Breast epithelium (tissue), 4 donors: Measurements from ENCODE around the gene TIMD4. TPM values are rescaled to one million over a fixed set of nuclear protein-coding genes. Genes with fewer than 3 reads are reported as not detected.

ENCODE experiments used
- DNase-seq, 2 donors: peaks; one replicate each; pipeline ENCODE4 v3.0.0-alpha.2; 2019; ENCODE audit warnings: low spot score in 2 of 2
- H3K27ac ChIP-seq, 2 donors: fragments of 200-600 bp; sonication (generic) in 1 of 2; one replicate each; pipeline ENCODE4 v1.5.1; 2016 to 2019; ENCODE audit warnings: mild to moderate bottlenecking in 1 of 2
- H3K27me3 ChIP-seq, 2 donors: fragments of 200-600 bp; sonication (generic) in 1 of 2; one replicate each; pipeline versions ENCODE4 v1.5.1 to v1.6.0; 2017 to 2019; ENCODE audit warnings: control low read depth in 1 of 2, mild to moderate bottlenecking in 1 of 2
- H3K36me3 ChIP-seq: fragments of 200-600 bp; one replicate; pipeline ENCODE4 v1.5.1; 2019
- H3K4me1 ChIP-seq, 2 donors: fragments of 200-600 bp; sonication (generic); one replicate each; pipeline ENCODE4 v1.5.1; 2016 to 2019; ENCODE audit warnings: control low read depth in 1 of 2
- H3K4me3 ChIP-seq, 3 donors: fragments of 200-600 bp; sonication (generic); 1 replicate in 2 of 3; 2 replicates in 1 of 3; pipeline ENCODE4 v1.5.1; 2016 to 2019; ENCODE audit warnings: mild to moderate bottlenecking in 3 of 3, moderate library complexity in 2 of 3
- H3K9me3 ChIP-seq, 2 donors: fragments of 200-600 bp; sonication (generic) in 1 of 2; one replicate each; pipeline ENCODE4 v1.5.1; 2016 to 2019; ENCODE audit warnings: control low read depth in 1 of 2
- POLR2A ChIP-seq: fragments of 450-650 bp; IDR thresholded peaks from one replicate; pipeline ENCODE4 v1.6.1; 2016; ENCODE audit warnings: antibody characterized with exemption, mild to moderate bottlenecking, moderate library complexity
- POLR2AphosphoS5 ChIP-seq, 3 donors: sonication (generic); formaldehyde crosslinking; IDR thresholded peaks; one replicate each; pipeline ENCODE4 v1.6.1; 2017; ENCODE audit warnings: antibody characterized with exemption in 3 of 3
- intact Hi-C: fragments of 100-400 bp; cut with DNase I; formaldehyde crosslinking; loops from one replicate; pipeline ENCODE4 v1.15.1; 2023; ENCODE audit warnings: low total_unique reads
- total RNA-seq, 3 donors: library from RNA; depleted of rRNA; stranded (reverse); fragments of >200 nt; gene quantifications; one replicate each; pipeline ENCODE4 v1.1.0, GENCODE V29; 2016
- TF ChIP-seq, protein P1 (sequence below), 3 donors: fragments of 450-650 bp; IDR thresholded peaks; one replicate each; pipeline ENCODE4 v1.5.1; 2016 to 2017; ENCODE audit warnings: antibody characterized with exemption in 3 of 3, mild to moderate bottlenecking in 3 of 3, moderate library complexity in 3 of 3

The TIMD4 gene
- 1 to 10 TPM in 1 of 3 donors, under 1 TPM in 1, not detected in 1; 0.88 to 2.4 TPM for total RNA-seq

DNA sequence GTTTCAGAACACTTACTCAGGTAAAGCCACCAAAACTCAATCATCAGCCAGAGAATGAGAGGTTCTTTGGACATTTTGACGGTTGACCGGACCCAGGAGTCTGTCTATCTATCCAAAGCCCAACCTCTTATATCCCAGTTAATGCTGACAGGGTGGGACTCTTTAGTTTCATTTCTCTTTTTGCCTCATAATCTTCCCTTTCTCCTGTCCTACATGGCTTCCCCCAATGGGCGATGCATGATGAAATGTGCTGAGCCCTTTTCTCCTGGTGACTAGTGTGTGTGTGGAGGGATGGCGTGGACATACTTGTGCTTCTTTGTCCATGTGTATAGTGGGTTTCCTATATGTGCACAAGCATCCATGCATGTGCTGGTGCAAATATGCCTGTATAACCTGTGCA lies at the start of gene TIMD4:
TIMD4 (minus strand) TSS at position 102 of the 400 bp plus-strand sequence; CDS start at position 74, 28 bp downstream.
- intact Hi-C loops, result no loop called here
- Histone ChIP-seq H3K9me3 (no peaks in the 10 kb centered on the region), H3K27me3 (no peaks in the 10 kb centered on the region), H3K4me1 (no peaks in the 10 kb centered on the region), H3K4me3 (no peak within 1 kb of the TSS), H3K36me3 (no peaks in the 10 kb centered on the region), H3K27ac (no peak within 1 kb of the TSS)
- DNase-seq, result no peak
- TF ChIP-seq POLR2AphosphoS5 (IDR thresholded peaks at IDR 0.05) (no peak), POLR2A (no peak)
- TF ChIP-seq, protein P1, sequence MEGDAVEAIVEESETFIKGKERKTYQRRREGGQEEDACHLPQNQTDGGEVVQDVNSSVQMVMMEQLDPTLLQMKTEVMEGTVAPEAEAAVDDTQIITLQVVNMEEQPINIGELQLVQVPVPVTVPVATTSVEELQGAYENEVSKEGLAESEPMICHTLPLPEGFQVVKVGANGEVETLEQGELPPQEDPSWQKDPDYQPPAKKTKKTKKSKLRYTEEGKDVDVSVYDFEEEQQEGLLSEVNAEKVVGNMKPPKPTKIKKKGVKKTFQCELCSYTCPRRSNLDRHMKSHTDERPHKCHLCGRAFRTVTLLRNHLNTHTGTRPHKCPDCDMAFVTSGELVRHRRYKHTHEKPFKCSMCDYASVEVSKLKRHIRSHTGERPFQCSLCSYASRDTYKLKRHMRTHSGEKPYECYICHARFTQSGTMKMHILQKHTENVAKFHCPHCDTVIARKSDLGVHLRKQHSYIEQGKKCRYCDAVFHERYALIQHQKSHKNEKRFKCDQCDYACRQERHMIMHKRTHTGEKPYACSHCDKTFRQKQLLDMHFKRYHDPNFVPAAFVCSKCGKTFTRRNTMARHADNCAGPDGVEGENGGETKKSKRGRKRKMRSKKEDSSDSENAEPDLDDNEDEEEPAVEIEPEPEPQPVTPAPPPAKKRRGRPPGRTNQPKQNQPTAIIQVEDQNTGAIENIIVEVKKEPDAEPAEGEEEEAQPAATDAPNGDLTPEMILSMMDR (IDR thresholded peaks at IDR 0.05), result no peak

DNA sequence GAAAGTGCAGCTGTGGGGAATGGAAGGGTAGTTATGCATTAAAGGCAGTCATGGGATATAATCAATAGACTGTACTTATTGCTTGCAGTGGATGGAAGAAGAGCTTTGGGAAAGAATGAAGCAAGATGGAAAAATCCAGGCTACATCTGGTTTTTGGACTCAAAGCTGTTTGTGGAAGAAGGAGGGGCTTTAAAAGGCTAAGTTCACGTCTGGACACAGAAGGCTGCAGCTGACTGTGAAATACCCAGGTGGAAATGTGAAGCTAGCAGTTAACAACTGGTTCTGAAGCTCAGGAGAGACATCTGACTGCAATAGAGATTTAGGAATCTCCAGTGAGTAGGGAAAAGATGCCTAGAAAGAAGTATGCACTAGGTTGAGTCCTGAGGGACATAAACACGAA lies 43.2 kb upstream of the TIMD4 start:
- Histone ChIP-seq H3K27ac (no peak overlapping the region), H3K36me3 (no peaks in the 10 kb centered on the region), H3K27me3 (no peaks in the 10 kb centered on the region), H3K4me3 (no peak overlapping the region), H3K4me1 (no peaks in the 10 kb centered on the region), H3K9me3 (peaks cover 4 to 8% of the 10 kb centered on the region in 2 donors)
- intact Hi-C loops, result no loop called here
- DNase-seq, result no peak
- TF ChIP-seq, protein P1 (IDR thresholded peaks at IDR 0.05), result no peak
- TF ChIP-seq POLR2AphosphoS5 (IDR thresholded peaks at IDR 0.05), result no peak
- TF ChIP-seq POLR2A, result no peak

DNA sequence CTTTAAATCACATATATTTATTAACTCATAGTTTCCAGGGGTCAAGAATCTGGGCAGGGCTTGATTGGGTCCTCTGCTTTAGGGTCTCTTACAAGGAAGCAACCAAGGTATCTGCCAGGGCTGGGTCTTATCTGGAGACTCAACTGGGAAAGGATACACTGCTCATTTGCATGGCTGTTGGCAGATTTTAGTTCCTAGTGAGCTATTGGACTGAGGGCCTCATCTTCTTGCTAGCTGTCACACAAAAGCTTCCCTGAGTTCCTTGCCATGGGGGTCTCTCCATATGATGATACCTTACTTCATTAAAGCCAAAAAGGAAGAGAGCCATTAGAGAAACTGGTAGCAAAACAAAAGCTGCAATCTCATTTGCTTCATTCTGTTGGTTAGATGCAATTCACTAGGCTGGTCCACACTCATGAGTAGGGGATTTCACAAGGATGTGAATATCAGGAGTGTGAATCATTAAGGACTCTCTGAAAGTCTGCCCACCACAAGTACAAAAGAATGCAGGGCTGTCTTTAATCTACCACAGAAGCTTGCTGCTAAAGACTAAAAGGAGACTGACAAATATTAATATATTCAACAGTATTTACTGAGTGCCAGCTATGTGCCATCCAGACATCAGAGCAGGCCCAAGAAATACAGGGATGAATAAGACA lies 42.0 kb upstream of the TIMD4 start:
- Histone ChIP-seq H3K27me3 (no peaks in the 10 kb centered on the region), H3K9me3 (peaks cover 4 to 18% of the 10 kb centered on the region in 2 donors), H3K27ac (no peak overlapping the region), H3K36me3 (no peaks in the 10 kb centered on the region), H3K4me3 (no peak overlapping the region), H3K4me1 (no peaks in the 10 kb centered on the region)
- TF ChIP-seq POLR2A (no peak), POLR2AphosphoS5 (IDR thresholded peaks at IDR 0.05) (no peak)
- no peak for DNase-seq
- intact Hi-C loops, result no loop called here

DNA sequence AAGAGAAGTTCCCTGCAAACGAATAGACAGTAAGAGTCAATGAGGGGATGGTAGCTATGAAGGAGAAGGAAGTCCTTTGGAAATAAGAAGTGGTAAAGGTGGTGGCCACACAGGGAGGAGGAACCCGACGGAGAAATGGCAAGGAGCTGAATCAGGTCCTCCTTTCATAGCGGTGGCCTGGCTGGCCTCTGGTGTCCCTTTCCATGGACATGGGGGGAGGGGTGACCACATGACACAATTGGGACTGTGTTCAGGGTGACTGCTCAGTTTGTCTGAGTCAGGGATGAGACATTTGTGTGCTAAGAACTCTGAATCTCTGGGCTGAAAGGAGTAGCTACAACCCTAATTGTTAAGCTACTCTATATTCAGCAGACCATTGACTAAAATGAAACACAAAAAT lies 28.7 kb upstream of the TIMD4 start:
- H3K27me3 ChIP-seq, result no peaks in the 10 kb centered on the region
- H3K9me3 ChIP-seq, result no peaks in the 10 kb centered on the region
- intact Hi-C loops, result no loop called here
- TF ChIP-seq, protein P1 (IDR thresholded peaks at IDR 0.05), result no peak
- no peak for TF ChIP-seq POLR2A
- TF ChIP-seq POLR2AphosphoS5 (IDR thresholded peaks at IDR 0.05), result no peak
- no peak overlapping the region for H3K4me3 ChIP-seq
- no peak overlapping the region for H3K27ac ChIP-seq
- H3K36me3 ChIP-seq, result no peaks in the 10 kb centered on the region
- H3K4me1 ChIP-seq, result no peaks in the 10 kb centered on the region
- no peak for DNase-seq

DNA sequence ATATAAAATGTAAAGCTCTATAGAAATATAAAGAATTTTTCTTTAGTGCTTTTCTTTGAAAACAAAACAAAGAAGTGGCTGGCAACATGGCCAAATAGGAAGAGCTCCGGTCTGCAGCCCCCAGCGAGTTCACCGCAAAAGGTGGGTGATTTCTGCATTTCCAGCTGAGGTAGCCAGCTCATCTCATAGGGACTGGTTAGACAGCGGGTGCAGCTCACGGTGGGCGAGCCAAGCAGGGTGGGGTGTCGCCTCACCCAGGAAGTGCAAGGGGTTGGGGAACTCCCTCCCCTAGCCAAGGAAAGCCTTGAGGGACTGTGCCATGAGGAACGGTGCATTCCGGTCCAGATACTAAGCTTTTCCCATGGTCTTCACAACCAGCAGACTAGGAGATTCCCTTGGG lies 21.0 kb upstream of the TIMD4 start:
- Histone ChIP-seq H3K4me3 (no peak overlapping the region), H3K36me3 (no peaks in the 10 kb centered on the region), H3K9me3 (no peaks in the 10 kb centered on the region), H3K4me1 (no peaks in the 10 kb centered on the region), H3K27me3 (no peaks in the 10 kb centered on the region), H3K27ac (no peak overlapping the region)
- intact Hi-C loops, result no loop called here
- no peak for TF ChIP-seq POLR2A
- no peak for TF ChIP-seq POLR2AphosphoS5 (IDR thresholded peaks at IDR 0.05)
- TF ChIP-seq, protein P1 (IDR thresholded peaks at IDR 0.05), result no peak
- DNase-seq, result no peak
